Stromal cell of bone marrow (primary cell): ENCODE data around the gene PCDH9.

ENCODE experiments used
- DNase-seq: peaks from one replicate; pipeline ENCODE4 v3.0.0-alpha.2; 2012; ENCODE audit warnings: low read depth

The PCDH9 gene

DNA sequence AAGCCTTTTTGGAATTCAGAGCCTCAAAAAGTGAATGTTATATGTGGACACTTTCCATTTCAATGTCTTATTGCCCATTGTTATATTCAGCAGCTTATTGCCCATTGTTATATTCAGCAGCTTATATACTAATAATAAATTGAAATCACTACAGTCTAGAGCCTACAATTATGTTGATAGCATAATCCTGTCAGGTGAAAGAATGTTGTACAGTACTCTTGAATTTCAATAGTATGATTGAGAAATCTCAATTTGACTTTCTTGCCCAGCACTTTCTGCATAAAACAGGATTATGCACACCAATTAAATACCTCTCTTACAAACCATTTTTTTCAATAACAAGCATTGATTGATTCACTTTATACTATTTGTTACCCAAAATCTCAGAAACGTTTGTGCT lies 260.8 kb downstream of the PCDH9 start:
- no peak for DNase-seq

DNA sequence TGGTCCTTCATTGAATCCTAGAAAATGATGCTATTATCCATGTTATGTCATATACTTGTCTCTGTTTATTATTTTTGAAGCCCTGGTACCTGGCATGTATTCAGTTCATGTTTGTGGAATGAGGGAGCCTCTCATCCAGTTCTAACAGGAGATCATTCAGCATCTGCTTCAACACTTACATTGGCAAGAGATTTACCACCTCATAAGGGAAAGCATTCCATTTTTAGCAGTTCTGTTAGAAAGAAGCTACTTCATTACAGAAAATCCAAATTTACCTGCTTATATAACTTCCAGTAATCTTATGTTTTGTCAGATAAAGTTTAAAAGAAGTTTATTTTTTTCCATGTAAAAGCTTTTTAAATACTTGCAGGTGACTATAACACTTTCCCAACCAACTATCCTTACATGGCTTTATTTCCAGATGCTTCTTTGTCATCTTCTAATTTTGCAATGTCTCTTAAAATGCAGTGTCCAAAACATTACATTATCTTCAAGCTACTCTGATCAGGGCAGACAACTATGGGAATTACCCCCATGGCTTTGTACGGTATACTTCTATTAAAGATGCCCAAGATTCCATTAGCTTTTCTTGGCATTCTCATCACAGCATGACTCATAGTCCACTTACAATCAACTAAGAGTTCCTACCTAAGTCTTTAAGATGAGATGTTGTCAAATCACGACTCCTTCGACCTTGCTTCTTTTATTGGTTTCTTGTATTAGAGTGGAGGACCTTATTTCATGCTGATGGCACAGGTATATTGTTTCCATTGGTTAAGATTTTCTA lies 262.1 kb downstream of the PCDH9 start:
- no peak for DNase-seq

DNA sequence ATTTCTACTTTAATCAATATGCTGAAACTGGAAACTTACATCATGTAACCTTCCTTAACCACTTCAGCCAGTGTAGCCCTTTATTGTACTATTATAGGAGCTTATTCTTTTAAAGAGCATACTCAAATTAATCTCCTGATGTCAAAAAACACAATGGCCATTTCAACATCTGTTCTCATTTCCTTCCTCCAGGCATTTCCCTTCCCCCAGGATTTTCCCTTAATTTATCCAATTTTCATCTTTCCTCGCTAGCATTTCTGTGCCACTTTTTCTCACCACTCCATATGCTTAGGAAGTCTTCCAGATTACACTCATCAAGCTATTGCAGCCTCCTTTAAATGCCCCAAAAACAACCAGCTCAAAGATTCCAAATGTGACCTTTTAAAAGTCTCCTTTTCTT lies 265.0 kb downstream of the PCDH9 start:
- no peak for DNase-seq

DNA sequence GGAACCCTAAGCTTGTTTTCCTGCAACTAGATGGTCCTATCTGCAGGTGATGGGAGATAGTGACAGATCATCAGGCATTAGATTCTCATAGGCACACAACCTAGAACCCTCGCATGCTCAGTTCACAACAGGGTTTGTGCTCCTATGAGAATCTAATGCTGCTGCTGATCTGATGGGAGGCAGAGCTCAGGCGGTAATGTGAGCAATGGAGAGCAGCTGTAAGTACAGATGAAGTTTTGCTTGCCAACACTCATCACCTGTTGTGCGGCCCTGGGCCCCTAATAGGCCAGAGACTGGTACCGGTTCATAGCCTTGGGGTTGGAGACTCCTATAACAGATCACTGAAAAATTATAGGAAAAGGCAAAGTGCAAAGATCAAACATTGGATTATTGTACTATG lies 267.2 kb downstream of the PCDH9 start:
- no peak for DNase-seq

DNA sequence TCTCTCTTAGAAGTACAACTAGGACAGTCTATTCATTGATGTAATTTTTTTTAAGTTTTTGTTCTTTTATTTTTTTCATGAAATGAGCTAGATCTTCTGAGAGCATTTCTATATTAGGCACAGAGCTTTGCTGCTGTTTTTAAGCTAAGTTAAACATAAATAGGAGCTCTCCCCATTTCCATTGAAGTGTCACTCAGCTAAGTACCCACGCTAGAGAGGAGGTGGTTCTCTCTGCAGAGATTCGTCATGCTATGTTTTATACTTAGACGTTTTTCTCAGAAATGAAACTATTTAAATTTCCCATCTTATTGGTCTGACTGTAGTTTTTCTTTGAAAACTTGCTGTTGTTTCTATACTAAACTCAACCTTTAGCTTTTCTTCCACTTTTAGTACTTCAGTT lies 271.5 kb downstream of the PCDH9 start:
- no peak for DNase-seq

DNA sequence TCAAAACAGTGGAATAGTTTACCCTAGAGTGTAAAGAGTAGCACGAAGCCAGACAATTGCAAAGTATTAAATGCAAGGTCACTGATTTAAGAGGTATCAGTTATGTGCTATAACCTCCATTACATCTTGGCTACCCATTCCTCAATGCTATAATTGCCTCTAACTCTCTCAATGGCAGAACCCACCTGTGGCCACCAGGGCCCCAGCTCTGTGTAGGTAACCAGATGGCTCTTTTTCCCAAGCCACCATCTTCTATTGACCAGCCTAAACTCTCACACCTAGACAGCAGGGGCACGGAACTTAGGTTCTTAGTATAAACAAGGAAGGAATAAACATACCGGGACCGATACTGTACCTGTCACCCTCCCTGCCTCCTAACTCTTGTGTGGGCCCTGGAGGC lies 277.6 kb downstream of the PCDH9 start:
- no peak for DNase-seq

DNA sequence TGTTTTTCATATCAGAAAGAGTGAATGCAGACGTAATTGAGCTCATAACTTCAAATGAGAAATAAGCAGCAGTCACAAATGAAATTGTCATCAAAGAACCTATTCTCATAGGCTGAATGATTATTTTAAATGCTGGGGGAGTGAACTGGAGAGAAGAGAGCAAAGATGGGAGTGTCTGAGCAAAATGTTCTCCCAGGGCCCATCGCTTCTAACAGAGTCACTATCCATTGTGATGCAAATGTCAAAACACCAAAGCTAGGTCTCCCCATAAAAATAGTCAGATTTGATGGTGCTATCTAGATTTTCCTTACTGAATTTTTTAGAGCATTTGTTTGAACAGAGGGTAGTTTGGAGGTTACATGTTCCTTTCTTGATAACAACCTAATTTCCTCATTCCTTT lies 278.7 kb downstream of the PCDH9 start:
- DNase-seq, result no peak

DNA sequence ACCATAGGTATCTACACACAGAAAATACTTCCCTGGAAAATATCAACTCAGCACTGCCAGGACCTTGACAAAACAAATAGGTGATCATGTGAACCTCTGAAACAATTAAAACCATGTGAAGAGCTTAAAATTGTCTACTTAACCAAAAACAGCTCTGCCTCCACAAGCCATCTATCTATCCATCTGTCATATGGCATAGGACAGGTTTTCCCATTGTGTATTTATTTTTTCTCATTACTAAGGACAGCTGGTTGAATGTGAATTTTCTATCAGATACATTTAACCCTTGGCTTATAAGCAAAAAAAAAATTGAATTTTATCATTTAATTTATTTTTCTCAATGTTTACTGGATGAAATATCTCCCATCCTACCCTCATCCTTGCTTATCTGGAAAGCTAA lies 279.5 kb downstream of the PCDH9 start:
- no peak for DNase-seq

DNA sequence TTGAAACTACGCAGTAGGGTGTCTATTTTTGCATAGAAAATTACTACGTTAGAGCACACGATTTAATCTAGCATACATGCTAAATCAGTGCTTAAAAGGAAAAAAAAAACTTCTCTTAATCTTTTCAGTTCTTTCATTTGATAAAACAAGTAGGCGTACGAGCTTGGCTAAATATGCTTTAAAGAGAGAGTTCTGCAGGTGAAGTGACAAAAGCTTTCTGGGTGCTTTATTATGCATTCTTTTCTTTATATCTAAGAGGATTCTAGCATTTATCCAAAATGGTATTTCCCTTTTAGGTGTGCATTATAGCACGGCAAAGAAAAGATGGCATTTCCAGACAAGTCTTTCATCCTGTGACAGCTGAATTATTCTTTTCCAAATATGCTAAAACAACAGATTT lies 281.2 kb downstream of the PCDH9 start:
- no peak for DNase-seq

DNA sequence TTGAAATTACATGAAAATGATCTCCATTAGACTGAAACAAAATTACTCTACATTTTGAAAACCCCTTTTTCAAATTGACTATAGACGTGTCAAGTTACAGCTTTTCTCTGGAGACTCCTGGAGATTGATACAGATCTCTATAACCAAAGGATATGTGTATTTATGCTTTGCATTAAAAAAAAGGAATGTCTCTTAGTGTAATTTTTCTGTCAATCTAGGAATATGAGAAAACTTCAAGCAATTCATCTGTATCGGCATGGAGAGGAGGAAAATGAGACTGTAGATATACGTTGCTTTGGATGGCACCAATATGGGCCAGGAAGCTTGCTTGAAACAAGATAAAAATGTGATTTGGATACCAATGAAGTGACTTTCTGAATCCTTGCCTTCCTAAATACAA lies 286.6 kb downstream of the PCDH9 start:
- DNase-seq, result no peak

DNA sequence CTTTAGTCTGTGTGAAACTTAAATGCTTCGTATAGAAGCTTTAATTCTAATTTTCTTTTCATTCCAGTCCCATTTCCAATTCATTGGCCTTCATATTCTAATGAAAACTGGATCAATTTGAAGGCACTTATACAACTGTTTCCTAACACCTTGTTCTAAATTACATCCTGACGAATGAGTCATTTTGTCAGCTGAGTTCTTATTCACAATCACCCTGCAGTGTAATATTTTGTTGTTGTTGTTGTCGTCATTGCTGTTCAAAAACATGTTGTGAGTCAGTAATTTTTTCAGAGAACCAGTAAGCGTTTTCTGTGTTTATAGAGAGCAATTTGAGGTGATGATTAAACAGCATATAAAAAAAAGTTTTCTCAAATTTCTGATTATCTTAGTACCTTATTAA lies 290.0 kb downstream of the PCDH9 start:
- no peak for DNase-seq

DNA sequence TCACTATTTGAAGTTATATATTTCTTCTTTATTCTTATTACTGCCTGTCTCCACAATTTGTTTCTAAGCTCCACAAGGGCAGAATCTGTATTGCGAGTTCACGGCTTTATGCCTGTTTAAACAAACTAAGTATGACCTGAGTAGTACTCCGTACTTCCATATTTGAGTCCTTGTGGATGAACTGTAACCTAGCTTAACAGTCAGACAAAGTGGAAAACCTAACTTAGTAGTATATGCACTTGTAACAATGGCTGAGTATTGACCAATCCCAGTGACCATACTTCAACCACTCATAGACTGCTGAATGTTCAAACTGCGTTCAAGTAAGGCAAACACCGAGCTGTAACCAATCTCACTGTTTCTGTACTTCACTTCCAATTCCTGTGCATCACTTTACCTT lies 292.7 kb downstream of the PCDH9 start:
- DNase-seq, result no peak

DNA sequence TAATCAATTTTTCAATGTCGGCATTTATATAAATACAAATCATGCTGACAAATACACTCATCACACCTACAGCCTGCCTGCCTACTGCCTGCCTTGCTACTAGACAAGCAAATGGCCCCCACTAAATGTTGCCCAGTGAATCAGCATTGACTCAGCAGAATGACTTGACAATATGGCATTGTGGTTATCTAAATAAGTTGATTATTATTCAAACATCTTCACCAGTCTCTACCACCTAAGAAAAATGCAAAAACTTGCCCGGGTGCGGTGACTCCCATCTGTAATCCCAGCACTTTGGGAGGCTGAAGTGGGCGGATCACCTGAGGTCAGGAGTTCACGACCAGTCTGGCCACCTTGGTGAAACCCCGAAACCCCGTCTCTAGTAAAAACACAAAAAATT lies 296.1 kb downstream of the PCDH9 start:
- DNase-seq, result peak; percentile 38

DNA sequence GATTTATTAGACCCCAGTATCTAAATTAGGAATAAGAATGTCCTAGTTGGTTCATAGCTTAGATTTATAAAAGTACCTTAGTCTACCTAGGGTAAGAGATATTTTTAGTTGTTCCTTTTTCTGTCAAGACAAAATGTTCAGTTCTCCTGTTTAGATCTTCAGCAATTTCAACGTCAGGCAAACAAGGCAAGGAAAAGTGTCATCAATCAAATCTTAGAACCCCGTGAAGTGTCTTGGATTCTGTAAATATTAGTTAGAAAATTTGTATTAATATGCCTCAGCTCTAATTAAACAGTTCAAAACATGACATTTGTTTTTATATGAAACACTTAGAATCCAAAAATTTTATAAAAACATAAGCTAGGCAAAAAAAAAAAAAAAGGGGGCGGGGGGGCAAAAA lies 296.6 kb downstream of the PCDH9 start:
- no peak for DNase-seq

DNA sequence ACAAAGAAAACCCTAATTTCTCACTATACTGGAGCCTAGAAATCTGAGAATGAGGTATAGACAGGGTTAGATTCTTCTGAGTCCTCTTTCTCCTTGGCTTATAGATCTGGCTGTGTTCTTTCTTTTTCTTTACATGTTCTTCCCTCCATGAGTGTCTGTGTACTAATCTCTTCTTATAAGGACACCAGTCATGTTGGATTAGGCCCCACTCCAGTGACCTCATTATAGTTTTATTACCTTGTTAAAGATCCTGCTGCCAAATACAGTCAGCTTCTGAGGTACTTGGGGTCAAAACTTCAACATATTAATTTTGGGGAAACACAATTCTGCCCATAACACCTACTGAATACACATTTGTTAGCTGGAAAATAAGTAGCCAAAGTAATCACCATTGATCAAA lies 302.6 kb downstream of the PCDH9 start:
- no peak for DNase-seq

DNA sequence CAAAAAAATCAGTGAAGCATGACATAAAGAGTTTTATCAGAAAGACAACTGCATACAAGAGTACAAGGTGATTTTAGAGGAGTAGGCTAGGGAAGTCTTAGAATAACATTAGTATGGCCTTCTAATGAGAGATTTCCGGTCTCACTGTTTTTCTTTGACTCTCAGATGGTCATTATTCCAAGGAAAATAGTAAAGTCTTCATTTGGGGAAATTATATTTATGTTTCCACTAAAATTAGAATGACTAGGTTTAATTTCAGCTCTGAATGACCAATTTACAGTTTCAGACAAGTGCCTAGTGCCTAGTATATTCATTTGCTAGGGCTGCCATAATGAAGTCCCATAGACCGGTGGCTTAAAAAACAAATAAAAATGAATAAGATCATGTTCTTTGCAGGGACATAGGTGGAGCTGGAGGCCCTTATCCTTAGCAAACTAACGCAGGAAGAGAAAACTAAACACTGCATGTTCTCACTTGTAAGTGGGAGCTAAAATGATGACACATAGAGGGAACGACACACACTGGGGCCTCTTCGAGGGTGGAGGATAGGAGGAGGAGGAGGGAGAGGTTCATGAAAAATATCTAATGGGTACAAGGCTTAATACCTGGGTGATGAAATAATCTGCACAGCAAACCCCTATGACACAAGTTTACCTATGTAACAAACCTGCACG lies 303.1 kb downstream of the PCDH9 start:
- no peak for DNase-seq

DNA sequence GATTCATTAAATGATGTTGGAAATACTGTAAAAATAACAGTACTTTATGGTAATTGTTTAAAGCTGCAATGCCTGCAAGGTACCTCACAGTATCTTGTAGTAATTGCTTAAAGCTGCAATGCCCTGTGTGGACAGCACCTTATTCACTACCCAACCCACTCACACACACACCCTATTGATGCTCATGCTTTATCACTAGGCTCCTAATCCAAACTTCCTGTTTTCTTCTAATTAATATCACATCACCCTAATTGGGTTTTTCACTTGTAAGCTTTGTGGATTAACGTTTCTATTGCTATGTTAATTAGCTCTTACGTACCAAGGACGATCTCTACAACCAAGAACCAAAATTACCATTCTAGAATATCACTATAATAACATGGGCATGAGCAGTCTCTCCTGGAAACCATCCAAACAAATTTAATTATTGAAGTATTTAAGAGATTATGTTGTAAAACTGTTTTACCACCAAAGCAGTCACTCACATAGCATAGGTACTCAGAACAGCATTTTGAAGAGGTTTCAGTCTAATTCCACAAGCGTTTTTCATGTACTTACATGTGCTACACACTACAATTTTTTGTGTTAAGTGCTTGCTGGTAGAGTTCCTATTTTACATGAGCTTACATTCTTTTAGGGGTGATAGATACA lies 303.8 kb downstream of the PCDH9 start:
- DNase-seq, result no peak

DNA sequence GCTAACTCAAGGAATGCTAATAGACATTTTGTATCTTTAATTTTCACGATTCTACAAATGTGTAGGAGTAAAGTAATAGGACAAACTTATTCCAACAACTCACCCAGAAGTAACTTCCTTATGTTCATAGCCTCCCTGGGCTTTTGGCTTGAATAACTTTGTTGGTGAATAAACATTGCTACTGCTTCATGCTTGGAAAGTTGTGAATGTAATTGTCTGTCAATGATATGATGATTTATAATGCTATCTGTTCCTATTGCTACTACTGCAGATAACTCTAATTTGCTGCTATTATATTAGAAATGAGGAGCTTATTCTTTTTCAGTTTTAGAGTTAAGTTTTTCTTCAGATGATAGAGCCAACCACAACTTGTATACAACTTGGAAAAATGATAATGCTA lies 307.7 kb downstream of the PCDH9 start:
- DNase-seq, result no peak

DNA sequence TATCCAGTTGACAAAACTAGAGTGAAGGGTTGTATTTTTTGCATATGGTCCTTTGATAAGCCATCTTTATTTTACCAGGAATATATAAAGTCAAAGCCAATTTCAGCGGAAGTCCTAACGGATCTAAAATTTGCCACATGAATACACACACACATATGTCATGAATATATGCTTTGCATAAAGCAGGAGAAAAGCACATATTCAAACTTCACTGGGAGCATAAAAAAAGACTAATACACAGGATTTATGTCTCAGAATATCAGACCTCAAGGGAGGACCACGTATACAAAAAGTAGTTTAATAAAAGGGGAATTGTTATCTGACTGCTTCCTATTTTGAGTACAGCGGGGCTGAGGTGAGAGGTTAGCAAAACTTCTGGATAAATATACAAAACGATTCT lies 308.7 kb downstream of the PCDH9 start:
- DNase-seq, result no peak

DNA sequence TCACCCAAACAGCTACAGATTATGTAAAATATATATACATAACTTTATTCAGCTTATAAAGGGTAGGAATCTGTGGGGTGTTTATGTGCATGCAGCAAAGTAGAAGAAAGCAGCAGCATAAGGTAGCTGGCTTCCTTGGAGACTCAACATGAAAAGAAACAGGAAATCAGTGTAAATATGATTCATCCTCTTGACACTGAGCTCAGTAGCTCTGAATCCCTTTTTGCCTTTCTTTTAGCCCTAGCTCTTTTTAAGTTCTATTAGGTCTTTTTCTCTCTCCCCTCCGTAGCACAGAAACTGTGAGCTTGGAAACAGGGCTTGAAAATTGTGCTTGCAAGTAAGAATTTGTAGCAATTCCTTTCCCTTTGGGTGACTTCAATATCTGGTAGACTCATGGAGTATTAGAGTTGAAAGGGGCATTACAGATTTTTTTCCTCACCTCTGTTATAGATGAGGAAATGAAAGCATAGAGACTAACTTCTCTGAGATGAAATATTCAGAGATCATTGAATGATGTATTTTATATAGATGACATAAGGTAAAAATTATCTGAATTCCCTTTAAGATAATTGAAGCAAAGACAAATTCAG lies 314.4 kb downstream of the PCDH9 start:
- DNase-seq, result peak; percentile 10

DNA sequence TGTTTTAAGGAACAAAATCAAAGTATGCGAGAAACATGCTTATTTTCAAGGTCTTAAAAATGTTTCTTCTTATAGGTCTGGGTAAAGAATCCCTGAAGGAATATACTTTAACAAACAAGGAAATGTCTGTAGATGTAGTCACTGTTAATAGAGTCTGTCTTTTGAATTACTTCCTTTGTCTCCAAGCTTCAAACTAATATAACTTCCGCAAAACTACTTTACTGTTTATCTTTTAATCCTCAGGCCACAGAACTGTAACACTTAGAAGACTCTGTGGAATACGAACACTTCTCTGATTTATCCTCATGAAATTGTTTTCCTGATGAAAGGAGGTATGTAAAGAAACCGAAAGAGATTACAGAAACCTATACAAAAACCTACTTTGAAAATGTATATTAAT lies 316.0 kb downstream of the PCDH9 start:
- DNase-seq, result no peak

DNA sequence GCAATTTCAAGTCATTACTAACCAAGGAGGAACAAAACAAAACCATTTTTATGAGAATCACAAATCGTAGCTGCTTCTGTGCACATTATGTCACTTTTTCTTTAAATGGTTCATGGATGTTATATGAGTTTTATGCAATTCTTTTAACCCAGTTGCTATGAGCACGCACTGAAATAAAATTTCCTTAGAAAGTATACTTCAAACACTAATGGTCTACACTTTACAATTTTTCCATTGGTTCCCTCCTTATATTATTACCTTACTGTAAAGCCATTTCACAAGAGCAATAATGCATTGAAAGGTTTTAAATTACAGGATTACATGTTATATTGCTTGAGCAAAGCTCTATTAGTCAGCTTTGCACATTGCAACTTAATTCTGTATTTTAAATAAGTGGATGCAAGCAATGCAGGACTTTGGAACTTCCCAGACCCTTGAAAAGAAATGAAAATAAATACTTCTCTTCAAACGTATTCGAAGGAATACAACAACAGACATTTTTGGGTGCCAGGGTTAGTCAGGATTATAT lies 318.7 kb downstream of the PCDH9 start:
- no peak for DNase-seq

DNA sequence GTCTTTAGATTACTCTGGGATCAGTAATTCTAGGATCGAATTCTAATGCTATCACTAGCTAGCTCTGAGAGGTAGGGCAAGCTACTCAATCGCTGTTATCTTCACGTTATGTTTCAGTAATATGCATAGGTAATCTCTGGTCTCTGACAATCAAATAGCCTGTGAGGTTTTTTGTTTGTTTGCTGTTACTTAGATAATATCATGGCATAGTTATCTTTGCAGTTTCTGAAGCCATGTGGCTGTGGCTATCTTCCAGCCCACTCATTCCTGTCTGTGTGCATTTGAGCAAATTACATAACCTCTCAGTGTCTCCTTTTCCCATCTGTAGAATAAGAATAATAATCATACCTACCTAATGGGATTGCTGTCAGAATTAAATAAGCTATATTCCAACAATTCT lies 330.2 kb downstream of the PCDH9 start:
- DNase-seq, result no peak
